WTC11 (cell line): ENCODE measurements around the gene PHIP.

Experiments used
- FOXK1 ChIP-seq: sonication (generic); formaldehyde crosslinking; IDR thresholded peaks from 2 replicates; pipeline ENCODE4 v1.8.0; 2022; ENCODE audit warnings: mild to moderate bottlenecking, moderate library complexity, missing genetic modification reagents
- JUN ChIP-seq: sonication (generic); formaldehyde crosslinking; IDR thresholded peaks from 2 replicates; pipeline ENCODE4 v1.8.0; 2023; ENCODE audit warnings: mild to moderate bottlenecking, missing genetic modification reagents
- NR3C1 ChIP-seq: sonication (generic); formaldehyde crosslinking; conservative IDR thresholded peaks from 2 replicates; pipeline ENCODE4 v1.8.1; 2023; ENCODE audit warnings: low read depth, mild to moderate bottlenecking, missing genetic modification reagents
- RELA ChIP-seq: sonication (generic); formaldehyde crosslinking; IDR thresholded peaks from 2 replicates; pipeline ENCODE4 v1.8.1; 2022; ENCODE audit warnings: missing genetic modification reagents, mild to moderate bottlenecking, borderline replicate concordance
- ZNF317 ChIP-seq: sonication (generic); formaldehyde crosslinking; IDR thresholded peaks from 2 replicates; pipeline ENCODE4 v1.8.1; 2023; ENCODE audit warnings: low read depth, mild to moderate bottlenecking, moderate library complexity, missing genetic modification reagents, borderline replicate concordance
- TF ChIP-seq, protein P1 (sequence below): sonication (generic); formaldehyde crosslinking; IDR thresholded peaks from 2 replicates; pipeline ENCODE4 v1.8.1; 2022; ENCODE audit warnings: missing genetic modification reagents, borderline replicate concordance
- TF ChIP-seq, protein P2 (sequence below): sonication (generic); formaldehyde crosslinking; conservative IDR thresholded peaks from 2 replicates; pipeline ENCODE4 v1.8.1; 2022; ENCODE audit warnings: mild to moderate bottlenecking, missing genetic modification reagents

GRCh38 chr6:78995346-78995745 lies 82.7 kb downstream of the PHIP start:
- TF ChIP-seq NR3C1 (CRISPR knock-in tag) (no peak), ZNF317 (CRISPR knock-in tag) (no peak), RELA (CRISPR knock-in tag) (no peak), JUN (CRISPR knock-in tag) (no peak), FOXK1 (CRISPR knock-in tag) (no peak)
- TF ChIP-seq, protein P1, sequence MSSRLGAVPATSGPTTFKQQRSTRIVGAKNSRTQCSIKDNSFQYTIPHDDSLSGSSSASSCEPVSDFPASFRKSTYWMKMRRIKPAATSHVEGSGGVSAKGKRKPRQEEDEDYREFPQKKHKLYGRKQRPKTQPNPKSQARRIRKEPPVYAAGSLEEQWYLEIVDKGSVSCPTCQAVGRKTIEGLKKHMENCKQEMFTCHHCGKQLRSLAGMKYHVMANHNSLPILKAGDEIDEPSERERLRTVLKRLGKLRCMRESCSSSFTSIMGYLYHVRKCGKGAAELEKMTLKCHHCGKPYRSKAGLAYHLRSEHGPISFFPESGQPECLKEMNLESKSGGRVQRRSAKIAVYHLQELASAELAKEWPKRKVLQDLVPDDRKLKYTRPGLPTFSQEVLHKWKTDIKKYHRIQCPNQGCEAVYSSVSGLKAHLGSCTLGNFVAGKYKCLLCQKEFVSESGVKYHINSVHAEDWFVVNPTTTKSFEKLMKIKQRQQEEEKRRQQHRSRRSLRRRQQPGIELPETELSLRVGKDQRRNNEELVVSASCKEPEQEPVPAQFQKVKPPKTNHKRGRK (CRISPR knock-in tag) = no peak
- TF ChIP-seq, protein P2, sequence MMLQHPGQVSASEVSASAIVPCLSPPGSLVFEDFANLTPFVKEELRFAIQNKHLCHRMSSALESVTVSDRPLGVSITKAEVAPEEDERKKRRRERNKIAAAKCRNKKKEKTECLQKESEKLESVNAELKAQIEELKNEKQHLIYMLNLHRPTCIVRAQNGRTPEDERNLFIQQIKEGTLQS (CRISPR knock-in tag) = no peak
